Left renal pelvis (tissue), 4 donors: ENCODE measurements around the gene E2F7. TPM values are rescaled to one million over a fixed set of nuclear protein-coding genes. Genes with fewer than 3 reads are reported as not detected.

Source experiments
- polyA plus RNA-seq, 4 donors: library from polyadenylated mRNA; unstranded; fragments of 120-200 nt; gene quantifications; one replicate each; pipeline ENCODE4 v1.2.1, GENCODE V29; 2013; ENCODE audit not compliant: insufficient read length in 4 of 4

Gene E2F7
- polyA plus RNA-seq, 4 donors: 6.2 to 8.0 (median 8.0) TPM

Other genes starting within 250 kb of the E2F7 start
- 100 to 1,000 TPM in 1 of 4 donors, 10 to 100 TPM in 3; 28.6 to 109 (median 86.6) TPM for gene CSRP2, start 186.6 kb downstream of the E2F7 start, polyA plus RNA-seq